ENCODE measurements around the gene ZBTB21. TPM values are rescaled to one million over a fixed set of nuclear protein-coding genes. Genes with fewer than 3 reads are reported as not detected.

The ZBTB21 gene
- total and polyA plus RNA-seq, 9 of the 15 experiments (the other 6 are each of a cell fraction or from before 2014, with no cell fraction given), result 2.2 to 15.2 (median 8.7) TPM

GRCh38 chr21:41997657-41998056, 12.5 kb downstream of the ZBTB21 start:
- Histone ChIP-seq H3K9me3 (replicated peaks; ENCODE audit: control insufficient read depth, insufficient read depth, low read depth, low read length) (no peaks in the 10 kb centered on the region), H3K4me1 (replicated peaks in 1 of 2; ENCODE audit: control insufficient read depth in 2 of 2, insufficient read depth in 2 of 2, low read length in 2 of 2) (no peaks in the 10 kb centered on the region; a peak in 1 of 5 replicates), H3K4me2 (ENCODE audit: insufficient read depth, low read length) (no peak overlapping the region), H3K9ac (ENCODE audit: insufficient read depth in 1 of 2, low read depth in 2 of 2, low read length in 2 of 2) (no peak overlapping the region), H2AFZ (ENCODE audit: low read depth, low read length) (no peak overlapping the region), H3K79me2 (ENCODE audit: control insufficient read depth, insufficient read depth, low read length) (no peaks in the 10 kb centered on the region; the same call in 2 of the 3 replicates), H4K20me1 (replicated peaks; ENCODE audit: control insufficient read depth, insufficient read depth, low read length) (no peaks in the 10 kb centered on the region), H3K27ac (ENCODE audit: extremely low read depth, low read depth, low read length) (no peak overlapping the region), H3K36me3 (ENCODE audit: control insufficient read depth, insufficient read depth, low read length) (peaks cover 50% of the 10 kb centered on the region), H3K9me1 (ENCODE audit: control insufficient read depth, insufficient read depth, low read length) (no peaks in the 10 kb centered on the region), H3K4me3 (no peak overlapping the region), H3K27me3 (ENCODE audit: control insufficient read depth in 2 of 2, insufficient read depth in 2 of 2, low read length in 2 of 2) (no peaks in the 10 kb centered on the region)
- intact Hi-C loops (cut with micrococcal nuclease), result no loop called here
- FAIRE-seq (no peak), DNase-seq (ENCODE audit: extremely low read depth in 1 of 4, low spot score in 3 of 4) (no peak), ATAC-seq (no peak)
- WGBS (ENCODE audit: insufficient coverage, low coverage, missing lambda C conversion rate), result 100% methylated on average over 1 of the region's 1 CpG
- BruUV-seq (replicated peaks), result no TSS peak
- in situ Hi-C loops (cut with MboI), result no loop called here
- TF ChIP-seq SREBF2 (CRISPR knock-in tag; IDR thresholded peaks at IDR 0.05), result no peak
- no peak for TF ChIP-seq KDM1A (IDR thresholded peaks at IDR 0.05)
- ChIA-PET CTCF (ENCODE audit: low intra/inter-chr PET ratio) (no interaction called here), POLR2A (no interaction called here)

GRCh38 chr21:41995577-41995976, 14.6 kb downstream of the ZBTB21 start:
- ChIA-PET CTCF (ENCODE audit: low intra/inter-chr PET ratio) (no interaction called here), POLR2A (interaction anchor here (1.0 kb wide), 1 partner anchor 11 kb away, joined by 5 read pairs; no protein-coding TSS in a partner anchor)
- H3K27me3 ChIP-seq (ENCODE audit: control insufficient read depth in 2 of 2, insufficient read depth in 2 of 2, low read length in 2 of 2), result no peaks in the 10 kb centered on the region
- no peaks in the 10 kb centered on the region; the same call in 2 of the 3 replicates for H3K79me2 ChIP-seq (ENCODE audit: control insufficient read depth, insufficient read depth, low read length)
- no peaks in the 10 kb centered on the region for H4K20me1 ChIP-seq (replicated peaks; ENCODE audit: control insufficient read depth, insufficient read depth, low read length)
- H2AFZ ChIP-seq (ENCODE audit: low read depth, low read length), result no peak overlapping the region
- BruUV-seq (replicated peaks), result no TSS peak
- FAIRE-seq, result no peak
- WGBS (ENCODE audit: insufficient coverage, low coverage, missing lambda C conversion rate), result 85% methylated on average over 3 of the region's 3 CpGs
- in situ Hi-C loops (cut with MboI), result no loop called here
- DNase-seq (ENCODE audit: extremely low read depth in 1 of 4, low spot score in 3 of 4), result no peak
- no peaks in the 10 kb centered on the region for H3K9me1 ChIP-seq (ENCODE audit: control insufficient read depth, insufficient read depth, low read length)
- peaks cover 54% of the 10 kb centered on the region for H3K36me3 ChIP-seq (ENCODE audit: control insufficient read depth, insufficient read depth, low read length)
- no peak overlapping the region for H3K9ac ChIP-seq (ENCODE audit: insufficient read depth in 1 of 2, low read depth in 2 of 2, low read length in 2 of 2)
- intact Hi-C loops (cut with micrococcal nuclease), result no loop called here
- H3K4me2 ChIP-seq (ENCODE audit: insufficient read depth, low read length), result no peak overlapping the region
- H3K4me1 ChIP-seq (replicated peaks in 1 of 2; ENCODE audit: control insufficient read depth in 2 of 2, insufficient read depth in 2 of 2, low read length in 2 of 2), result no peaks in the 10 kb centered on the region; a peak in 1 of 5 replicates
- no peak overlapping the region for H3K27ac ChIP-seq (ENCODE audit: extremely low read depth, low read depth, low read length)
- no peaks in the 10 kb centered on the region for H3K9me3 ChIP-seq (replicated peaks; ENCODE audit: control insufficient read depth, insufficient read depth, low read depth, low read length)
- ATAC-seq, result no peak
- no peak overlapping the region for H3K4me3 ChIP-seq
- peak; percentile 78 for TF ChIP-seq ZFP36 (IDR thresholded peaks at IDR 0.05; ENCODE audit: low read depth, low read length, partially characterized antibody)
- no peak for TF ChIP-seq E2F1 (CRISPR knock-in tag; IDR thresholded peaks at IDR 0.05)
- TF ChIP-seq TRIM28 (IDR thresholded peaks at IDR 0.05), result 0 out of 2 replicates have a peak, but pooled peaks have one; percentile 42
- 0 out of 3 replicates have a peak, but pooled peaks of 1 of the 2 experiments have one; percentile 38 for TF ChIP-seq CBX3 (IDR thresholded peaks at IDR 0.05; ENCODE audit: borderline replicate concordance in 1 of 2, low read length in 2 of 2)
- TF ChIP-seq E2F8 (IDR thresholded peaks at IDR 0.05; ENCODE audit: low read depth, partially characterized antibody), result no peak
- no peak for TF ChIP-seq GABPB1 (CRISPR knock-in tag; IDR thresholded peaks at IDR 0.05)

All from K562 (cell line).